DND-41 (cell line): ENCODE data around the gene ERGIC1.

ENCODE experiments used
- EZH2 ChIP-seq: IDR thresholded peaks from 3 replicates; pipeline ENCODE4 v1.6.1; 2012; ENCODE audit warnings: borderline replicate concordance, low read depth, mild to moderate bottlenecking, moderate library complexity, low read length, inconsistent platforms; ENCODE audit not compliant: severe bottlenecking
- TF ChIP-seq, protein P1 (sequence below): IDR thresholded peaks from 2 replicates; pipeline ENCODE4 v1.5.1; 2012; ENCODE audit warnings: borderline replicate concordance, low read length, moderate library complexity, mild to moderate bottlenecking; ENCODE audit not compliant: poor library complexity, severe bottlenecking; ENCODE audit errors: extremely low read depth

DNA sequence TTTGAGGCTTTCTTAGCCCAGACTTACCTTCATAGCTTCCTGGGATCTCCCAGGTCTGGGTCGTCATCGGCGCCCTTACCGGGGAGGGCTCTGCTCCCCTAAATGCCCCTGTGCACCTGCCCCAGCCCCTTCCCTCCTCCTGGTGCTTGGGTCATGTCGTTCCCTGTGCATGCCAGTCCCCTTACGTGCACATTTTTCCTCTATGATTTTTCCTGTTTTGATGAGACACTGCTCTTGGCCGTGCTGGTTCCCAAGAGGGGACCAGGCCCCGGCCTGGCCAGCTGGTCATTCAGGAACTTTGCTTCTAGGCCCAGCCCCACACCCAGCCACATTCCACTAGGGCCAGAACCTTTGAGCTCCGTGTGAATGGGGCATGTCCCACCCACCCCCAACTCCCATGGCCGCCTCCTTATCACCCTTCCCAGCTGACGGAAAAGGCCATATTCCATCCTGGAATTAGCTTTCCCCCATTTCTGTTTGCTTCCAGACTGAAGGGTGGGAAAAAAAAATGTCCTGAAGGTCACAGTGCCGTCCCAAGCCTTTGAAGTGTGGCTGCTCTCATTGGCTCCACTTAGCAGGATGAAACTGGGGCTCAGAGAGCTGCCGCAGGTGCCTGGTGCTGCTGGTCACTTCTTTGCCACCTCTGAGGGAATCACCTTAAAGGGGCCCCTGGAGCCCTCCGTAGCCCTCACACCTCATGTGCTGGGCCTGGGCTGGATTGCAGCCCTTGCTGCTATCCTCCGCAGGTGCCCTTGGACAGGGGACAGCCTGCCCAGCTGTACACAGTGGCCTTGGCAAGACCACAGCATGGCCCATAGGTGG is 25.1 kb downstream of the ERGIC1 start:
- TF ChIP-seq, protein P1, sequence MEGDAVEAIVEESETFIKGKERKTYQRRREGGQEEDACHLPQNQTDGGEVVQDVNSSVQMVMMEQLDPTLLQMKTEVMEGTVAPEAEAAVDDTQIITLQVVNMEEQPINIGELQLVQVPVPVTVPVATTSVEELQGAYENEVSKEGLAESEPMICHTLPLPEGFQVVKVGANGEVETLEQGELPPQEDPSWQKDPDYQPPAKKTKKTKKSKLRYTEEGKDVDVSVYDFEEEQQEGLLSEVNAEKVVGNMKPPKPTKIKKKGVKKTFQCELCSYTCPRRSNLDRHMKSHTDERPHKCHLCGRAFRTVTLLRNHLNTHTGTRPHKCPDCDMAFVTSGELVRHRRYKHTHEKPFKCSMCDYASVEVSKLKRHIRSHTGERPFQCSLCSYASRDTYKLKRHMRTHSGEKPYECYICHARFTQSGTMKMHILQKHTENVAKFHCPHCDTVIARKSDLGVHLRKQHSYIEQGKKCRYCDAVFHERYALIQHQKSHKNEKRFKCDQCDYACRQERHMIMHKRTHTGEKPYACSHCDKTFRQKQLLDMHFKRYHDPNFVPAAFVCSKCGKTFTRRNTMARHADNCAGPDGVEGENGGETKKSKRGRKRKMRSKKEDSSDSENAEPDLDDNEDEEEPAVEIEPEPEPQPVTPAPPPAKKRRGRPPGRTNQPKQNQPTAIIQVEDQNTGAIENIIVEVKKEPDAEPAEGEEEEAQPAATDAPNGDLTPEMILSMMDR = no peak
- no peak for TF ChIP-seq EZH2
